ENCODE measurements around the gene EML3.
"Not testable (repeated sequence)": the region's sequence is repeated elsewhere in the genome, so short reads cannot be mapped to it uniquely, and the experiment has no call there.

The EML3 gene

GRCh38 chr11:62570903-62571302, 41.7 kb downstream of the EML3 start:
- DNase-seq (ENCODE audit: low spot score): not testable (repeated sequence)

- no peak for DNase-seq (ENCODE audit: low spot score)
Observed at GRCh38 chr11:62569611-62570010, 43.0 kb downstream of the EML3 start.

- DNase-seq (ENCODE audit: low spot score): no peak
Observed at GRCh38 chr11:62567018-62567633, 45.4 kb downstream of the EML3 start.

- DNase-seq (ENCODE audit: low spot score): no peak
Observed at GRCh38 chr11:62566247-62566646, 46.3 kb downstream of the EML3 start.

GRCh38 chr11:62565100-62565802, 47.3 kb downstream of the EML3 start:
- no peak for DNase-seq (ENCODE audit: low spot score)

GRCh38 chr11:62561677-62562230, 50.8 kb downstream of the EML3 start:
- DNase-seq (ENCODE audit: low spot score): not testable (repeated sequence)

- DNase-seq (ENCODE audit: low spot score): peak; percentile 76
Observed at GRCh38 chr11:62560566-62561103, 51.9 kb downstream of the EML3 start.

GRCh38 chr11:62559626-62560025, 52.9 kb downstream of the EML3 start:
- DNase-seq (ENCODE audit: low spot score): not testable (repeated sequence)

GRCh38 chr11:62559204-62559603, 53.4 kb downstream of the EML3 start:
- DNase-seq (ENCODE audit: low spot score): no peak

- DNase-seq (ENCODE audit: low spot score): no peak
Observed at GRCh38 chr11:62558669-62559068, 53.9 kb downstream of the EML3 start.

- no peak for DNase-seq (ENCODE audit: low spot score)
Observed at GRCh38 chr11:62556875-62557631, 55.5 kb downstream of the EML3 start.

GRCh38 chr11:62556108-62556874, 56.3 kb downstream of the EML3 start:
- peak; percentile 80 for DNase-seq (ENCODE audit: low spot score)

GRCh38 chr11:62555464-62556107, 57.0 kb downstream of the EML3 start:
- DNase-seq (ENCODE audit: low spot score): no peak

GRCh38 chr11:62554387-62555167, 58.0 kb downstream of the EML3 start:
- no peak for DNase-seq (ENCODE audit: low spot score)

- DNase-seq (ENCODE audit: low spot score): no peak
Observed at GRCh38 chr11:62553839-62554361, 58.7 kb downstream of the EML3 start.

GRCh38 chr11:62553080-62553838, 59.3 kb downstream of the EML3 start:
- DNase-seq (ENCODE audit: low spot score): peak; percentile 64

GRCh38 chr11:62552485-62553079, 60.0 kb downstream of the EML3 start:
- DNase-seq (ENCODE audit: low spot score): no peak

Measured in iPS-NIHi11 (cell line).